Mesodermal cell (in vitro differentiated cells): Measurements from ENCODE around the gene RIOX2.

Source experiments
- H3K27ac ChIP-seq: 2 replicates; pipeline ENCODE4 v1.7.0; 2013; ENCODE audit warnings: mild to moderate bottlenecking, low read depth, low read length, moderate library complexity; ENCODE audit not compliant: severe bottlenecking
- H3K36me3 ChIP-seq: 2 replicates; pipeline ENCODE4 v1.7.1; 2013; ENCODE audit warnings: mild to moderate bottlenecking, low read length, moderate library complexity; ENCODE audit not compliant: control insufficient read depth, insufficient read depth
- H3K4me1 ChIP-seq: one replicate; pipeline ENCODE4 v1.7.1; 2013; ENCODE audit warnings: mild to moderate bottlenecking, low read length; ENCODE audit not compliant: insufficient read depth, control insufficient read depth, poor library complexity, severe bottlenecking
- H3K4me3 ChIP-seq: 2 replicates; pipeline ENCODE4 v1.7.0; 2013; ENCODE audit warnings: low read length, control low read depth, mild to moderate bottlenecking; ENCODE audit not compliant: insufficient read depth, poor library complexity, severe bottlenecking; ENCODE audit errors: extremely low read depth
- H3K9me3 ChIP-seq: 2 replicates; pipeline ENCODE4 v1.7.1; 2013; ENCODE audit warnings: mild to moderate bottlenecking, low read length, moderate library complexity; ENCODE audit not compliant: control insufficient read depth
- WGBS, 2 experiments: methylation state at CpG; one replicate each; pipeline ENCODE4 v1.1.5; 2013; ENCODE audit warnings: missing lambda C conversion rate in 2 of 2; ENCODE audit not compliant: insufficient coverage in 2 of 2; 5-methylcytosine and 5-hydroxymethylcytosine counted together

The RIOX2 gene

DNA sequence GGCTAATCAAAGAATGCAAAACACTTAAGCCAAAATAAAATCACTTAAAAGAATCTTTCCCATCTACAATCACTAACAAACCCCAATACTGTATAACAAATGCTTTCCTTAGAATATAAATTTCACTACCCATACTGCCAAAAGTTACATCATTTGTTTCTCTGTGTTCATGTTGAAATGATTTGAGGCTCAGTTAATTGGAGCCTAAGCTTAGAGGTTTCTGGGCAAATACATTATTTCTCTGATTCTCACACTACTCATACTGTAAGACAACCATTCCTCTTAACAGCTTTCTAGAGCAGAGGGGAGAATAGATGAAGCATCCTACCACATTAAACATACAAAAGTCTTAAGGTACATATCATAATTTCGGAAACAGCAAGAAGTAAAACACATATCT, 2.1 kb downstream of the RIOX2 start:
- H3K4me3 ChIP-seq, result no peak overlapping the region
- no peaks in the 10 kb centered on the region for H3K9me3 ChIP-seq
- no peak overlapping the region for H3K27ac ChIP-seq
- no CpG with 5 or more reads among the region's 1 CpG for WGBS, 2 experiments
- peaks cover 8% of the 10 kb centered on the region for H3K4me1 ChIP-seq
- peaks cover 15% of the 10 kb centered on the region for H3K36me3 ChIP-seq

GRCh38 chr3:97969541-97969940, 2.7 kb downstream of the RIOX2 start:
- H3K4me3 ChIP-seq, result no peak overlapping the region
- peaks cover 8% of the 10 kb centered on the region for H3K4me1 ChIP-seq
- H3K9me3 ChIP-seq, result no peaks in the 10 kb centered on the region
- H3K27ac ChIP-seq, result no peak overlapping the region
- 93% methylated on average over 4 of the region's 5 CpGs for WGBS, 2 experiments
- peaks cover 18% of the 10 kb centered on the region for H3K36me3 ChIP-seq

DNA sequence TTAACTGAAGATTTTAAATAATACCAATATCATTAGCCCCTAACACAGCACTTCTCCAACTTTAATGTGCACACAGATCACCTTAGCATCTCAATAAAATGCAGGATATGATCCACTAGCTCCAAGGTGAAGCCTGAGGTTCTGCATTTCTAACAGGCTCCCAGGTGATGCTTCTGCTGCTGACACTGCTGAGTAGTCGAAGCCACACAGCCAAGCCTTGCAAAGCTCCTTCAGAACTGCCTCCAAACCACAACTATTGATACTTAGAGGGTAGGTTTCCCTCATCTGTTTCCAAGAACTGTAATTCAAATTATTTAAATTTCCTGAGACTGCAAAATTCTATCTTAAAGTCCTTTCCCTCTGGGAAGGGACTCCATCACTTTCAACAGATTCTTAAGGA, 3.9 kb downstream of the RIOX2 start:
- Histone ChIP-seq H3K4me1 (peaks cover 8% of the 10 kb centered on the region), H3K9me3 (no peaks in the 10 kb centered on the region), H3K36me3 (peaks cover 18% of the 10 kb centered on the region), H3K4me3 (no peak overlapping the region), H3K27ac (no peak overlapping the region)
- 80% methylated on average over 1 of the region's 1 CpG; no CpG with 5 or more reads in 1 of the 2 experiments for WGBS, 2 experiments

GRCh38 chr3:97967966-97968365, 4.3 kb downstream of the RIOX2 start:
- Histone ChIP-seq H3K9me3 (no peaks in the 10 kb centered on the region), H3K27ac (no peak overlapping the region), H3K36me3 (peaks cover 18% of the 10 kb centered on the region), H3K4me3 (no peak overlapping the region), H3K4me1 (peaks cover 8% of the 10 kb centered on the region)
- WGBS, 2 experiments, result 88 to 94% methylated on average over 6 of the region's 8 CpGs

DNA sequence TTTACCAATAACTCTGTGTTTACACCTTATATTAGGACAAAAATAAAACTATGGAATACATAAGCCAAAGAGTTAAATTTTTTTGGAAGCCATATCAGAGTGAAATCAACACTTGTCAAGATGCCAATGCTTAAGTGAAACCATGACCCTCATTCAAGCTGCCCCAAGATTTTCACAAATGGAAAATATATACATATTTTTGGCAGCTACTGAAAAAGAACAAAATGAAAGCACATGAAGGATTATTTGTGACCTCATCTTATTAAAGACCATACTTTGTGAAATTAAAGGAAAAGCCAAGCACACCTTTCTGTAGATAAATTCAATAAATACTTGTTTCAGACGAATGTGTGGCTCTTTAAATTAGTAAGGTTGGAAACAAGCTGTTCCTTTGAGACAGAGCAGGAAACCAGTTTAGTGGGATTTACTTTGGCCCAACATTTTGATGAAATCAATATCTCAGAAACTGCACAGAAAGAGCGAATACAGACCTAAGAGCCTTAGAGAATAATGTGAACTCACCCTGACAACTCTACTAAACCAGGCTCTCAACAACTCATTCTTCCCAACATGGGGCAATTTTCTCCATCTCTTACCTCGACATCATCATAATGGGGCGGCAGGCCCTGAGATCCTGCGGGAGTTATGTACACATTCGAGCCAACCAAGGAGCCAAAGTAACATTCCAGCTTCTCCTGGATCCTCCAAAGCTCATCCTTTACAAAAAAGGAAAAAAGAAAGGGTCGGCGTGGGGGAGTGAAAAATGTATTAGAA, 11.1 kb downstream of the RIOX2 start:
- Histone ChIP-seq H3K9me3 (no peaks in the 10 kb centered on the region), H3K4me1 (no peaks in the 10 kb centered on the region), H3K27ac (no peak overlapping the region), H3K4me3 (no peak overlapping the region), H3K36me3 (peaks cover 22% of the 10 kb centered on the region)
- WGBS, 2 experiments, result 90 to 94% methylated on average over 1 to 2 of the region's 8 CpGs

DNA sequence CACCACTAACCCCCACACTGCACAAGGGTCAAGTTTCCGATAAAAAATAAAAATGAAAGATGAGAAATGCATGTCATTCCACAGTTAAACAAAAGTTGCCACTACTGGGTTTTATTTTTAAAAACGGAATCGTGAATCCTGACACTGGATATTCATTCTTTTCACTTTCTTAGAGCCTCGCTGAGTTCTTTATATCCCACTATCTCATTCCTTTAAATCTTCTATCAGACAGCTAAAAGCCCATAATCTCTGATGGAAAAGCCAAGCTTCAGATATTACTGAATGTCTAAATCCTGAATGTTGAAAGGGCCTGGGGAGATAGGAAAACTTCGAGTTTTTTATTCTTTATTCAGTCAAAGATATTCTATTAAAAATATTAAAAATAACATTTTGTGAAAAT, 11.7 kb downstream of the RIOX2 start:
- Histone ChIP-seq H3K36me3 (peaks cover 20% of the 10 kb centered on the region), H3K4me3 (no peak overlapping the region), H3K9me3 (no peaks in the 10 kb centered on the region), H3K27ac (no peak overlapping the region), H3K4me1 (no peaks in the 10 kb centered on the region)
- 95 to 100% methylated on average over 2 of the region's 5 CpGs for WGBS, 2 experiments

- 94 to 100% methylated on average over 1 to 3 of the region's 5 CpGs for WGBS, 2 experiments
- no peak overlapping the region for H3K4me3 ChIP-seq
Measured at GRCh38 chr3:97959872-97960271, 12.4 kb downstream of the RIOX2 start.

DNA sequence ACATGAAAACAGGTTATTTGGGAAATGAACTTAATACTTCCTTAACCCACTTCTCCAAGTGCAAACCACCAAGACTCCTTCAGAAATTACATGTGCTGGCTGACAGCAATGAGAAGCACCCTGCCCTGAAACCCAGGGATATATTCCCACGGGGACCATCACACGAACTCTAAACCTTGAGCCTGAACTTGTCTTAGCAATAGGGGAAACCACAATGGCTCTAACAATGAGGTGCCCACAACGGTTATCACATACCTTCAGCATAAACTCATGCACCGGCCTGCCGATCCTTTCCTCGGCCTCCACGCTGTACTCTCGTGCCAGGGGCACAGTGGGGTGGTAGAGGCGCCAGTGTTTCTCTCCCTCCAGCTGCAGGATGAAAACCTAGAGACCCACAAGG, 13.4 kb downstream of the RIOX2 start:
- no peak overlapping the region for H3K4me3 ChIP-seq
- peaks cover 30% of the 10 kb centered on the region for H3K36me3 ChIP-seq
- no peak overlapping the region for H3K27ac ChIP-seq
- no peaks in the 10 kb centered on the region for H3K9me3 ChIP-seq
- H3K4me1 ChIP-seq, result no peaks in the 10 kb centered on the region
- WGBS, 2 experiments, result 93 to 99% methylated on average over 3 to 9 of the region's 9 CpGs

More at GRCh38 chr3:97959872-97960271, 12.4 kb downstream of the RIOX2 start:
- Histone ChIP-seq H3K4me1 (no peaks in the 10 kb centered on the region), H3K9me3 (no peaks in the 10 kb centered on the region), H3K36me3 (peaks cover 23% of the 10 kb centered on the region), H3K27ac (no peak overlapping the region)

DNA sequence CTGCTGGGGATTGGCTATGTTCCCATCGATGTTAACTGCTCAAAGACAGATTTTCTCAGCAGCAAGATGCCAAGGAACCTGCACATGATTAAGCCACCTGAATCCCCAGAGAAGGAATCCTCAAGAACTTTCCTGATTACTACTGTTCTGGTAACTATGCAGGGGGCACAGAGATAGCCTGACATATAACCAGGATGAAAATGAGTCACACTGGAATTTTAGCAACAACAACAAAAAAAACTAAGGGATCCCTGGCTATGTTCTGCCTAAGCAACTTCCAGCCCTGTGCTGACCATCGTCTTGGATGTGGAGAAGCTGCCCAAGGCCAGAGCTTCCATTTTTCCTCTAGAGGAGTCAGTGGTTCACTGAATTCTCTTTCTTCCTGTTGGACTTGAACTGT, 13.8 kb downstream of the RIOX2 start:
- 88 to 100% methylated on average over 2 of the region's 2 CpGs for WGBS, 2 experiments

DNA sequence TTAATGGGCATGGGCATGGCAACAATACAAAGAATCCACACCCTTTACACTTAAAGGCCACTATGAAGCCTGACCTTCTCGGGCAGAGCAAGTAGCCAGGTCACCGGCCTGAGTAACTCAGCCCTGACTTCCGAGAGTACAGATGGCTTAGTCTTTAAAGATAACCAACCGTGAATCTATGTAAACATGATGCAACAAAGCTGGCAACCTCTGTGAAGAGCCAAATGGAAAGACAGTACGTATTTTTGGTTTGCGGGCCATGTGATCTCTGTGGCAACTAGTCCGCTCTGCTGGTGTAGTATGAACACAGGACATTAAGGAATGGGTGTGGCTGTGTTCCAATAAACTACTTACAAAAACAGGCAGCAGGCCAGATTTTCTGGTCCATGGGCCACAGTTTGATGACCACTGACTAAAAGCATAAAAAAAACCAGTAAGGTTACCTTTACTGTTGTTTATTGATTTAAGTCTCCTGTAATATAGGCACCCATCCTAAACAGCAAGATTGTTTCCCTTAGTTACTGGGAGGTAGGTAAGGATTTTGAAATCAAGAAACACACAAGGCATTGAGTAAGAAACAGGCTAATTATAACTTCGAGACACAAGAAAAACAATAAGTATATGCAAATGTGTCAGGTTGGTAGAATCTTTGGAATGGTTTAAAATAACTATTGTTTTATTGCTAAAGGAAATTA, 14.5 kb downstream of the RIOX2 start:
- WGBS, 2 experiments, result 89 to 94% methylated on average over 5 to 7 of the region's 8 CpGs
- Histone ChIP-seq H3K4me1 (no peaks in the 10 kb centered on the region), H3K9me3 (no peaks in the 10 kb centered on the region), H3K36me3 (peaks cover 35% of the 10 kb centered on the region), H3K27ac (no peak overlapping the region), H3K4me3 (no peak overlapping the region)

More for the DNA sequence above, 13.8 kb downstream of the RIOX2 start:
- H3K4me3 ChIP-seq, result no peak overlapping the region
- peaks cover 30% of the 10 kb centered on the region for H3K36me3 ChIP-seq
- H3K27ac ChIP-seq, result no peak overlapping the region
- H3K4me1 ChIP-seq, result no peaks in the 10 kb centered on the region
- H3K9me3 ChIP-seq, result no peaks in the 10 kb centered on the region

DNA sequence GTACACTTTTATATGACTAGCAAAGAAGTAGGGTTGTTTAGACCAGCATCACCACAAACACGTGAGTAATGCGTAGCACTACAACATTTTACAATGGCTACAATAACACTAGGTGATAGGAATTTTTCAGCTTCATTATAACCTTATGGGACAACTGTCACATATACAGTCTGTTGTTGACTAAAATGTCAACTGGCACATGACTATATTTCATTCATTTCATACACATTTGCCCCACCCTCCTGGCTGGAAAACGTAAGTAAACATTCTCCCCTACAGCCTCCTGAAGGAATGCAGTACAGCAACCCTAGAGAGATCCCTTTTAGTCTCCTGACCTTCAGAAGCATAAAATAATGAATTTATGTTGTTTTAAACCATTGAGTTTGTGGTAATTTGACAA, 16.2 kb downstream of the RIOX2 start:
- H3K4me1 ChIP-seq, result no peaks in the 10 kb centered on the region
- peaks cover 36% of the 10 kb centered on the region for H3K36me3 ChIP-seq
- H3K27ac ChIP-seq, result no peak overlapping the region
- no CpG with 5 or more reads among the region's 3 CpGs for WGBS, 2 experiments
- H3K9me3 ChIP-seq, result no peaks in the 10 kb centered on the region
- no peak overlapping the region for H3K4me3 ChIP-seq
